Measurements from ENCODE around the gene MSX1. TPM values are rescaled to one million over a fixed set of nuclear protein-coding genes. Genes with fewer than 3 reads are reported as not detected.

Gene MSX1
- total and polyA plus RNA-seq, 2 of the 8 experiments (the other 6 are each of a cell fraction or from before 2014, with no cell fraction given), result 0.47 TPM; not detected in 1

DNA sequence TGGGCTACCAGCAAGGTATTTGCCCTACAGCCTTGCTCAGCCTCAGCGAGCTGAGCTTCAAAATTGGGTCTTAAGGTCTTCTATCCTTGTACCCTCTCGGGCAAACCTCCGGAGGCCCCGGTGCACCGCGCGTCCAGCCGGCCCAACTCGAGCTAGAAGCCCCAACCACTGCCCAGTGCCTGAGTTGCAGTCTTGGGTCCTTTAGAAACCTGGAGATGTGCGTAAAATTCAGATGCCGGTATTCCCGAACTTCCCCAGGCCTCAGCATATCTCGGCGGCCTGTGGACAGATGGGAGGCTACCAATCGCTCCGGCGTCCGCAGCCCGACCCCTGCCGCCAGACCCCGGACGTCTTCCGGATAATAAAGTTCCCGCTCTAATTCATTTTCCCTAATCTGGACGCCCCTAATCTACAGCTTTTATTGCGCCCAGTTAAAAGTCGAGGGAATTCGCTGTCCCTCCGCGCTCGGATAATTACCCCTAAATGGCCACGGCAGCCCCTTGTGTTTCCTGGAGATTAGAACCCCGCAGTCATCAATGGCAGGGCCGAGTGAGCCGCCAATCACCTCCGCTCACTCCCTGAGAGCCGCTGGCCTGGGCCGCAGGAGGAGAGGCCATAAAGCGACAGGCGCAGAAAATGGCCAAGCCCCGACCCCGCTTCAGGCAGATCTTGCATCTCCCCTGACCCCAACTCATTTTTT lies 1.5 kb upstream of the MSX1 start (continued):
- TF ChIP-seq CBX8 (IDR thresholded peaks at IDR 0.05; ENCODE audit: borderline replicate concordance, low read depth, low read length) (no peak), SUZ12 (IDR thresholded peaks at IDR 0.05; ENCODE audit: low read length) (peak; percentile 99), SIRT6 (IDR thresholded peaks at IDR 0.05; ENCODE audit: low read length) (no peak), BACH1 (IDR thresholded peaks at IDR 0.05; ENCODE audit: low read length) (no peak)
- TF ChIP-seq, protein P1, sequence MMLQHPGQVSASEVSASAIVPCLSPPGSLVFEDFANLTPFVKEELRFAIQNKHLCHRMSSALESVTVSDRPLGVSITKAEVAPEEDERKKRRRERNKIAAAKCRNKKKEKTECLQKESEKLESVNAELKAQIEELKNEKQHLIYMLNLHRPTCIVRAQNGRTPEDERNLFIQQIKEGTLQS (IDR thresholded peaks at IDR 0.05; ENCODE audit: insufficient read depth, low read depth, low read length), result no peak
